MCF 10A (cell line): Measurements from ENCODE around the gene GPR31. TPM values are rescaled to one million over a fixed set of nuclear protein-coding genes. Genes with fewer than 3 reads are reported as not detected.

Source experiments
- BruUV-seq: library from RNA; stranded (reverse); fragments of 400-500 nt; replicated peaks from 2 replicates; lab custom pipeline; 2021; lab: Mats Ljungman, UMichigan
- CTCF ChIA-PET: fragments of 300-600 bp; sonication (Branson Sonifier 250); formaldehyde crosslinking; extraction: SDS; loops from one replicate; lab custom pipeline; 2021; ENCODE audit warnings: antibody characterized with exemption, inconsistent platforms; lab: Yijun Ruan, JAX
- POLR2A ChIA-PET: fragments of 300-600, 350-650 bp; sonication (Branson Sonifier 250); formaldehyde crosslinking; extraction: SDS; loops from one replicate; lab custom pipeline; 2020; ENCODE audit warnings: antibody characterized with exemption, inconsistent platforms; lab: Yijun Ruan, JAX
- DNase-seq: peaks from one replicate; pipeline ENCODE4 v3.0.0-alpha.2; 2018; ENCODE audit not compliant: unreplicated experiment
- H3K27ac Mint-ChIP-seq: one replicate; pipeline ENCODE4 v1.8.0; 2022; ENCODE audit warnings: mild to moderate bottlenecking, low read depth, mixed read lengths; ENCODE audit not compliant: unreplicated experiment
- H3K27me3 Mint-ChIP-seq: one replicate; pipeline ENCODE4 v1.8.0; 2022; ENCODE audit warnings: mixed read lengths; ENCODE audit not compliant: insufficient read depth, unreplicated experiment
- H3K36me3 Mint-ChIP-seq: one replicate; pipeline ENCODE4 v1.8.0; 2022; ENCODE audit warnings: mild to moderate bottlenecking, moderate library complexity, mixed read lengths; ENCODE audit not compliant: insufficient read depth, unreplicated experiment
- H3K4me1 Mint-ChIP-seq: one replicate; pipeline ENCODE4 v1.8.0; 2022; ENCODE audit warnings: mixed read lengths; ENCODE audit not compliant: insufficient read depth, unreplicated experiment
- H3K4me3 Mint-ChIP-seq: one replicate; pipeline ENCODE4 v1.8.0; 2022; ENCODE audit warnings: mild to moderate bottlenecking, moderate library complexity, mixed read lengths; ENCODE audit not compliant: unreplicated experiment
- H3K9me3 Mint-ChIP-seq: one replicate; pipeline ENCODE4 v1.8.0; 2022; ENCODE audit warnings: mixed read lengths; ENCODE audit not compliant: unreplicated experiment
- CTCF ChIP-seq: fragments of 200-600 bp; IDR thresholded peaks from one replicate; pipeline ENCODE4 v1.8.0; 2022; ENCODE audit warnings: antibody characterized with exemption, mild to moderate bottlenecking; ENCODE audit not compliant: unreplicated experiment
- intact Hi-C: fragments of 100-400 bp; cut with micrococcal nuclease; formaldehyde crosslinking; loops from 2 replicates; pipeline ENCODE4 v1.14.1; 2022
- total RNA-seq: library from RNA; stranded (reverse); gene quantifications from 2 replicates; pipeline ENCODE4 v1.2.3, GENCODE V29; 2022

The GPR31 gene
- total RNA-seq, 1 experiment from 2014 or later, result not detected

- BruUV-seq, result no TSS peak
- Mint-ChIP-seq H3K4me1 (no peaks in the 10 kb centered on the region), H3K27me3 (peaks cover 46% of the 10 kb centered on the region), H3K9me3 (no peaks in the 10 kb centered on the region), H3K36me3 (no peaks in the 10 kb centered on the region), H3K27ac (no peak overlapping the region), H3K4me3 (no peak overlapping the region)
- ChIA-PET POLR2A (no interaction called here), CTCF (no interaction called here)
- no peak for DNase-seq
- intact Hi-C loops, result no loop called here
- no peak for TF ChIP-seq CTCF
These were observed 50.0 kb downstream of the GPR31 start for GRCh38 chr6:167107787-167108186.

- intact Hi-C loops, result no loop called here
These were observed 51.4 kb downstream of the GPR31 start for GRCh38 chr6:167106406-167106805.

More at GRCh38 chr6:167106406-167106805, 51.4 kb downstream of the GPR31 start:
- no peaks in the 10 kb centered on the region for H3K36me3 Mint-ChIP-seq
- no peak for DNase-seq
- no peaks in the 10 kb centered on the region for H3K9me3 Mint-ChIP-seq
- H3K4me3 Mint-ChIP-seq, result no peak overlapping the region
- H3K27me3 Mint-ChIP-seq, result peaks cover 32% of the 10 kb centered on the region
- H3K4me1 Mint-ChIP-seq, result no peaks in the 10 kb centered on the region
- POLR2A ChIA-PET, result no interaction called here
- no TSS peak for BruUV-seq
- no peak for TF ChIP-seq CTCF
- CTCF ChIA-PET, result no interaction called here
- no peak overlapping the region for H3K27ac Mint-ChIP-seq

Other genes with a start within 250 kb of the GPR31 start
- gene RNASET2, start 201.4 kb downstream of the GPR31 start, total RNA-seq, result 8.0 and 10.3 TPM in 2 replicates
- gene CEP43, start 158.6 kb downstream of the GPR31 start, total RNA-seq, result 23.8 and 31.0 TPM in 2 replicates
- gene CCR6, start 34.9 kb downstream of the GPR31 start, total RNA-seq, result not detected in 2 replicates
- gene UNC93A, start 133.3 kb upstream of the GPR31 start, total RNA-seq, result not detected in 2 replicates
- not detected in 2 replicates for gene TTLL2, start 167.1 kb upstream of the GPR31 start, total RNA-seq